Activated T-helper 9 cell treated with anti-CD3 and anti-CD28 coated beads, Interleukin-2, amount 50 U/mL, for 16 hours (primary cell): ENCODE results near the gene SURF1.
A peak's percentile ranks its signal among the peaks of the same experiment; 100 is the strongest.
"Not testable (repeated sequence)": the region's sequence is repeated elsewhere in the genome, so short reads cannot be mapped to it uniquely, and the experiment has no call there.

Source experiments
- DNase-seq: peaks from one replicate; pipeline ENCODE4 v3.0.0-alpha.2; 2020; ENCODE audit warnings: low read depth

SURF1 gene

GRCh38 chr9:133344979-133345378 lies 11.3 kb downstream of the SURF1 start:
- DNase-seq: no peak

- no peak for DNase-seq
Observed at GRCh38 chr9:133344071-133344470, 12.2 kb downstream of the SURF1 start.

GRCh38 chr9:133342570-133342969 lies 13.7 kb downstream of the SURF1 start:
- DNase-seq: no peak

DNA sequence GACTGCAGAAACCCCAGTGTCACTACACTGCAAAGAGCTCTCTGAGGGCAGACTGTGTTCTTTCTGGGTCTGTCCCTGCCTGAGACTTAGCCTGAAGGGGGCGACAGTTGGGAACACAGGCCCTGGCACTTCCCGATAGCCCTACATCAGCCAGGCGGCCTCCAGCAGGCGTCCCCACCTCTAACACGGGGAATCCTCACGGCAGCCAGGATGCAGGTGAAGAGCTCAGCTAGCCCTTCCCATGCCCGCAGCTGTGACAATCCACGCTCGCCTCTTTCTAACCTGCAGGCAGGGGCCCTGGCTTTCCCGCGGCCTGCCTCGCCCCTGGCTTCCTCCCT lies 14.2 kb downstream of the SURF1 start:
- DNase-seq: no peak

- no peak for DNase-seq
Observed at GRCh38 chr9:133341369-133342068, 14.8 kb downstream of the SURF1 start.

DNA sequence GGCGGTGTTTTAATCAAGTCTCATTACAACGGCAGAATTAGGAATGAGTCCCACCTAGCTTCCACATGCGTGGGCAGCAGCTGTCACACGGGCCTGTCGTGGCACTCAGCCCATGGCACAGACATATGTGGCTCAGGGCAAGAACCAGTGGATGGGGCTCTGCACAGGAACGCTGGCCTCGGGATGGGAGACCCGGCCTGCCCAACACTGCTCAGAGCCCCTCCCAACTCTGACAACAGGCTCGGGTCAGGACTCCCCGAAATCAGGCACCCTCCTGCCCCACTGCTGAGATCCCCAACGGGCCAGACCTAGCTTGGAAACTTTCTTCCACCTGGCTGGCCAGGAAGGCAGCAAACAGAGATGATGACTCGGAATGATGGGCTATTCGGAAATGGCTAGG lies 15.4 kb downstream of the SURF1 start:
- DNase-seq: no peak

- DNase-seq: no peak
Observed at GRCh38 chr9:133340256-133340655, 16.0 kb downstream of the SURF1 start.

- DNase-seq: no peak
Observed at GRCh38 chr9:133339641-133340040, 16.6 kb downstream of the SURF1 start.

GRCh38 chr9:133335924-133336811 lies 20.1 kb downstream of the SURF1 start, which contains the start of gene SURF6:
TSS of gene SURF6 (minus strand) at chr9:133336188. CDS start at chr9:133336132, 56 bp downstream.
- DNase-seq: peak; percentile 92

- not testable (repeated sequence) for DNase-seq
Observed at GRCh38 chr9:133334888-133335287, 21.4 kb downstream of the SURF1 start.

DNA sequence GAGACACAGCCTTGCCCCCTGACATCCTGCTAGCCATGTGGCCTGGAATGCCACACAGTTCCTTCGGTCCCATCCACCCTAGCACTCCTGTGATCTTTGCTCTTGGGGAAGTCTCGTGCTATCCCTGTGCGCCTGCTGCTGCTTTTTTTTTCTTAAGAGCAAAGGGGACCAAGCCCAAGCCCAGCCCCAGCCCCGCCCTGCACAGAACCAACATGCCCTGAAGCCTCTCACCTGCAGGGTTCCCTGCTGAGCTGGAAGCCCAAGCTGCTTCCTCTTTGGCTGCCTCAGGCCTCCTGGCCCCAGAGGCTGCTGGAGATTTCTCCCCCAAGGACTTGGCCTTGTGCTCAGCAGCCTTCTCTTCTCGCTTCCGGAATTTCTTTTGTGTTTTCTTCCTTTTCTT lies 22.1 kb downstream of the SURF1 start:
- DNase-seq: no peak

- DNase-seq: no peak
Observed at GRCh38 chr9:133333566-133333965, 22.7 kb downstream of the SURF1 start.

GRCh38 chr9:133333011-133333410 lies 23.3 kb downstream of the SURF1 start:
- no peak for DNase-seq

- DNase-seq: no peak
Observed at GRCh38 chr9:133332381-133332730, 23.9 kb downstream of the SURF1 start.

- DNase-seq: no peak
Observed at GRCh38 chr9:133331641-133332380, 24.5 kb downstream of the SURF1 start.

- DNase-seq: no peak
Observed at GRCh38 chr9:133331221-133331620, 25.1 kb downstream of the SURF1 start.

GRCh38 chr9:133329306-133330156 lies 26.8 kb downstream of the SURF1 start:
- DNase-seq: not testable (repeated sequence)

- no peak for DNase-seq
Observed at GRCh38 chr9:133327834-133328484, 28.3 kb downstream of the SURF1 start.

DNA sequence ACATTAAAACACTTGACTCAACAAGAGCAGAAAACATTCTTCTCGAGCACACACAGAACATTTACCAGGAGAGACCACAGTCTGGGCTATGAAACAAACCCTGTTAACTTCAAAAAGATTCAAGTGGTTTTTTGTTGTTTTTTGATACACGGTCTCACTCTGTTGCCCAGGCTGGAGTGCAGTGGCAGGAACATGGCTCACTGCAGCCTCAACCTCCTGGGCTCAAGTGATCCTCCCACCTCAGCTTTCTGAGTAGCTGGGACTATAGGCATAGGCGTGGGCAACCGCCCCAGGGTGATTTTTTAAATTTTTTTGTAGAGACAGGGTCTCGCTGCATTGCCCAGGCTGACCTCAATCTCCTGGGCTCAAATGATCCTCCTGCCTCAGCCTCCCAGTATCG lies 29.3 kb downstream of the SURF1 start:
- not testable (repeated sequence) for DNase-seq

DNA sequence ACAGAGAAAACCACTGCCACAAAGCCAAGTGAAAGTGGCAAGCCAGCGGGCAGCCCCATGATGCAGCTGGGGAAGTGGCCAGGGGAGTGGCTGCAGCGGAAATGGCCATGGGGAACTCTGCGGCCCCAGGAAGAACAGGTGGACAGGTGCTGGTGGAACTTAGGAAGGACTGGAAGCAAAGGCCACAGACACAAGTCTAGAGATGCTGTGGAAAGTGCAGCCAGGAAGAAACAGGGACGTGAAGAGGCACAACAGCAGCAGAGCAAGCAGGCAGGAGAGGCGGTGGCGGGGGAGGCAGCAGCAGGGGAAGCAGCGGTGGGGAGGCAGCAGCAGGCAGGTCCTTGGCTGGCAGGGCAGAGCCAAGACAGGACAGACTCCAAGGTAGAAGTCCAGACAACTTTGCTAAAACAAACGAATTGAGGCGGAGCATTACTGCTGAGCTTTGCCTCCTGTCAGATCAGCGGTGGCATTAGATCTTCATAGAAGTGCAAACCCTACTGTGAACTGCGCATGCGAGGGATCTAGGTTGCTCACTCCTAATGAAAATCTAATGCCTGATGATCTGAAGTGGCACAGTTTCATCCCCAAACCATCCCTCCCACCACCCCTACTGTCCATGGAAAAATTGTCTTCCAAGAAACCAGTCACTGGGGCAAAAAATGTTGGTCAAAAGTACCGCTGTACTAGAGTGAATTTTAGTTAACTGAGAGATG lies 32.1 kb downstream of the SURF1 start:
- no peak for DNase-seq

DNA sequence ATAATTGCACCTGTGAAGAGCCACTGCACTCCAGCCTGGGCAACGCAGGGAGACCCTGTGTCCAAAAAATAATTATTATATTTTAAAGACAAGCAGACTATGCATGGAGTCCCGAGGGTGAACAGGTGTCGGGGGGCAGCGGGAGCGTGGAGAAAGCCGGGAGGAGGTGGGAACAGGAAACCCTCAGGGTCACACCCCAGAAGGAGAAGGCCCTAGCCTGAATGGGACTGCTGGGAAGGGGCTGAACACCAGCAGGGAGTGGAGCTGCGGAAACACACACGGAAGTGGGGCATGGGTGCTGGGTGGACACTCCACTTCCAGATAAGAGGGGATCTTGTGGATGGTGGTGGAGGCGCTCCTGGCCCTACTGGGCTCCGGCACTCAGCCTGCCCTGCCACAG lies 33.1 kb downstream of the SURF1 start:
- DNase-seq: no peak
